Activated CD4-positive, alpha-beta T cell treated with anti-CD3 and anti-CD28 coated beads, Interleukin-2, amount 10 ng/mL, durations not matched to agents 7 days and 5 days (primary cell): ENCODE data around the gene MACF1. TPM values are rescaled to one million over a fixed set of nuclear protein-coding genes. Genes with fewer than 3 reads are reported as not detected.

Experiments used
- CTCF ChIA-PET: fragments of 350-600 bp; sonication (Branson Sonifier 250); formaldehyde crosslinking; loops from one replicate; lab custom pipeline; 2021; ENCODE audit warnings: antibody characterized with exemption; lab: Charles Lee
- POLR2A ChIA-PET: fragments of 350-600 bp; sonication (Branson Sonifier 250); formaldehyde crosslinking; loops from one replicate; lab custom pipeline; 2021; ENCODE audit warnings: antibody characterized with exemption; lab: Charles Lee
- DNase-seq: peaks from one replicate; pipeline ENCODE4 v3.0.0-alpha.2; 2020
- H3K27ac Mint-ChIP-seq: one replicate; pipeline ENCODE4 v1.8.0; 2021; ENCODE audit warnings: mild to moderate bottlenecking, moderate library complexity, mixed read lengths
- H3K27me3 Mint-ChIP-seq: one replicate; pipeline ENCODE4 v1.8.0; 2021; ENCODE audit warnings: mixed read lengths
- H3K36me3 Mint-ChIP-seq: one replicate; pipeline ENCODE4 v1.8.0; 2021; ENCODE audit warnings: low read depth, mixed read lengths
- H3K4me1 Mint-ChIP-seq: one replicate; pipeline ENCODE4 v1.8.0; 2021; ENCODE audit warnings: mixed read lengths
- H3K4me3 Mint-ChIP-seq: one replicate; pipeline ENCODE4 v1.8.0; 2021; ENCODE audit warnings: mild to moderate bottlenecking, moderate library complexity, mixed read lengths
- H3K9me3 Mint-ChIP-seq: one replicate; pipeline ENCODE4 v1.8.0; 2021; ENCODE audit warnings: mixed read lengths
- total RNA-seq, 2 experiments: library from RNA; stranded (reverse); gene quantifications; one replicate each; pipeline ENCODE4 v1.2.3, GENCODE V29; 2021

Gene MACF1
- total RNA-seq, 2 experiments from 2014 or later, result 375 to 395 TPM

- no peaks in the 10 kb centered on the region for H3K4me1 Mint-ChIP-seq
- ChIA-PET CTCF (interaction anchor here (0.6 to 2.6 kb wide), 6 partner anchors 8 to 668 kb away, joined by 3 to 13 read pairs (median 5); no protein-coding TSS in a partner anchor), POLR2A (no interaction called here)
- H3K9me3 Mint-ChIP-seq, result no peaks in the 10 kb centered on the region
- no peak overlapping the region for H3K27ac Mint-ChIP-seq
- no peaks in the 10 kb centered on the region for H3K36me3 Mint-ChIP-seq
- no peak for DNase-seq
- H3K4me3 Mint-ChIP-seq, result no peak overlapping the region
- H3K27me3 Mint-ChIP-seq, result no peaks in the 10 kb centered on the region
Measured at GRCh38 chr1:39168301-39169080, 36.0 kb upstream of the MACF1 start.

- no peak overlapping the region for H3K4me3 Mint-ChIP-seq
- no peak for DNase-seq
- H3K4me1 Mint-ChIP-seq, result no peaks in the 10 kb centered on the region
Measured at GRCh38 chr1:39170731-39171667, 33.5 kb upstream of the MACF1 start.

DNA sequence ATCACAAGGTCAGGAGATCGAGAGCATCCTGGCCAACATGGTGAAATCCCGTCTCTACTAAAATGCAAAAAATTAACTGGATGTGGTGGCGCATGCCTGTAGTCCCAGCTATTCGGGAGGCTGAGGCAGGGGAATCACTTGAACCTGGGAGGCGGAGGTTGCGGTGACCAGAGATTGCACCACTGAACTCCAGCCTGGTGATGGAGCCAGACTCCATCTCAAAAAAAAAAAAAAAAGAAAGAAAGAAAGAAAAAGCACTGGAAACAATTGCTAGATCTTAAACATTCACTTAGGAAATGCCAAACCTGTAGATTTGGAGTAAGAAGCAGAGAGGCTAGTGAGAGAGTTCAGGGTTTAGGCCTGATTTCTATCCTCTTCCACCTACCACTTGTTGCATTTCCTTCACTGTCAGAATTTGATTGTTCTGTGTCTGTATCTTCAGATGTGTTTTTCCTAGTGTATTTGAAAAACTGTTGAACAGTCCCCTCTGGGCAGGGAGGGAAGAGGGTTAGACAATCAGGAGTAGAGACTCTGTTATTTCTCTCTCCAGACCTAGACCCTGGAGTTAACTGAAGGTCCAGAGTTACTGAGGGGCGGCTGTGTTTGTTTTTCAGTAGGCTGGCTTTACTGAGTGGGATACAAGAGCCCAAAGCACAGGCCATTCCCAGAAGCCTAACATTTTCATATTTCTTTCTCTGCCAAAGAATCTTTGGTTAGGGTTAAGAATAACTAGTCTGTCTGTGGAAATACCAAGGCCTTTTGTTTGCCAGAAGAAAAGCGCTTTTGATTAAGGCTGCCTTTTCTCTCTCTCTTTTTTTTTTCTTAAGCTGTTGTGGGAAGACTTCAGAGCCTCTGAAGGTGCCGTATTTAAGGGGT, 31.1 kb upstream of the MACF1 start:
- ChIA-PET CTCF (interaction anchor here (0.6 kb wide), 1 partner anchor 215 kb away, joined by 3 read pairs; no protein-coding TSS in a partner anchor), POLR2A (no interaction called here)
- no peak for DNase-seq
- H3K4me1 Mint-ChIP-seq, result no peaks in the 10 kb centered on the region
- H3K4me3 Mint-ChIP-seq, result no peak overlapping the region
- H3K9me3 Mint-ChIP-seq, result no peaks in the 10 kb centered on the region
- H3K36me3 Mint-ChIP-seq, result no peaks in the 10 kb centered on the region
- no peaks in the 10 kb centered on the region for H3K27me3 Mint-ChIP-seq
- H3K27ac Mint-ChIP-seq, result no peak overlapping the region

More at GRCh38 chr1:39170731-39171667, 33.5 kb upstream of the MACF1 start:
- CTCF ChIA-PET, result no interaction called here
- Mint-ChIP-seq H3K36me3 (no peaks in the 10 kb centered on the region), H3K9me3 (no peaks in the 10 kb centered on the region), H3K27ac (no peak overlapping the region), H3K27me3 (no peaks in the 10 kb centered on the region)
- POLR2A ChIA-PET, result no interaction called here

DNA sequence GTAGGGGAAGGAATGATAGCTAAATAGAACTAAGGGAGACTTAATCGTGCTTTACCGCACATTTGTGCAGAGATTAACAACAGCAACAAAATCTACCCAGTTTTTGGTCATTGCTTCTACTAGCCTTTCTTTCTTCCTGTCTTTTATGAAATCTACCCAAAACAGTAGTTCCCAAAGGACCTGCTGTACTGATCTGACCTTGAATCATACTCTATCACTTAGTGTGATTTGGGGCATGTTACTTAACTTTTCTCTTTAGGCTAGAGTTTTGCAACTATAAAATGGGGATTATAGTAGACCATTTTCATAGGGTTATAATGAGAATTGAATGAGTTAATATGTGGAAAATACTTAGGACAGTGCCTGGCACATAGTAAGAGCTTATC, 30.5 kb upstream of the MACF1 start:
- ChIA-PET CTCF (interaction anchor here (0.7 kb wide), 1 partner anchor 14 kb away, joined by 3 read pairs; no protein-coding TSS in a partner anchor), POLR2A (no interaction called here)
- no peak overlapping the region for H3K27ac Mint-ChIP-seq
- H3K9me3 Mint-ChIP-seq, result no peaks in the 10 kb centered on the region
- H3K4me3 Mint-ChIP-seq, result no peak overlapping the region
- no peaks in the 10 kb centered on the region for H3K4me1 Mint-ChIP-seq
- H3K27me3 Mint-ChIP-seq, result no peaks in the 10 kb centered on the region
- DNase-seq, result no peak
- H3K36me3 Mint-ChIP-seq, result no peaks in the 10 kb centered on the region

GRCh38 chr1:39174390-39175081, 30.0 kb upstream of the MACF1 start:
- H3K27ac Mint-ChIP-seq, result no peak overlapping the region
- no peaks in the 10 kb centered on the region for H3K9me3 Mint-ChIP-seq
- CTCF ChIA-PET, result interaction anchor here (0.7 kb wide), 1 partner anchor 14 kb away, joined by 3 read pairs; no protein-coding TSS in a partner anchor
- no peak for DNase-seq
- no peaks in the 10 kb centered on the region for H3K36me3 Mint-ChIP-seq
- H3K4me1 Mint-ChIP-seq, result no peaks in the 10 kb centered on the region
- no peaks in the 10 kb centered on the region for H3K27me3 Mint-ChIP-seq
- POLR2A ChIA-PET, result no interaction called here
- no peak overlapping the region for H3K4me3 Mint-ChIP-seq

DNA sequence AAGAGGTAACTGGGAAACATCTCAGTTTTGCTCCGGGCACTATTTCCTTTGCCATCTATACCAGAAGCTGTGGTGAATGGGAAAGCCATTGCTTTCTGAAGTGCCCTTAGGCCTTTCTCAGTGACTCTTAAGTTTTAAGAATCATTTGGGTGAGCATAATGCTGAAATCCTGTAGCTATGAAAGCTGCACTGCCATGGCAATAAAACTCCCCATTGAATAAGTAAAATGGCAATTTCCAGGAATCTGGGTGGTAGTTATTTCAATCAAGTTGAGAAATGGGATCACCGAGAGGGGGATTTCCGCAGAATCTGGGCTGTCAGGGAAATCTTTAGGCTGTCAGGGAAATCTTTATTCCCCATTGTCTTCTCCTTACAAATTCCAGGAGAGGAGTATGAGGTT, 26.8 kb upstream of the MACF1 start:
- DNase-seq, result no peak
- CTCF ChIA-PET, result interaction anchor here (2.1 kb wide), 1 partner anchor 11 kb away, joined by 9 read pairs; no protein-coding TSS in a partner anchor

GRCh38 chr1:39178541-39179431, 25.7 kb upstream of the MACF1 start:
- Mint-ChIP-seq H3K4me1 (peaks cover 9% of the 10 kb centered on the region), H3K27ac (no peak overlapping the region), H3K9me3 (no peaks in the 10 kb centered on the region), H3K27me3 (no peaks in the 10 kb centered on the region), H3K4me3 (no peak overlapping the region), H3K36me3 (no peaks in the 10 kb centered on the region)
- POLR2A ChIA-PET, result no interaction called here
- no peak for DNase-seq
- CTCF ChIA-PET, result interaction anchor here (0.8 to 1.4 kb wide), 3 partner anchors 13 to 80 kb away, joined by 3 to 5 read pairs (median 3); no protein-coding TSS in a partner anchor

More for the DNA sequence above, 26.8 kb upstream of the MACF1 start:
- no peaks in the 10 kb centered on the region for H3K4me1 Mint-ChIP-seq
- no peak overlapping the region for H3K4me3 Mint-ChIP-seq
- no peaks in the 10 kb centered on the region for H3K9me3 Mint-ChIP-seq
- no peaks in the 10 kb centered on the region for H3K27me3 Mint-ChIP-seq
- no peak overlapping the region for H3K27ac Mint-ChIP-seq
- no peaks in the 10 kb centered on the region for H3K36me3 Mint-ChIP-seq
- POLR2A ChIA-PET, result no interaction called here

DNA sequence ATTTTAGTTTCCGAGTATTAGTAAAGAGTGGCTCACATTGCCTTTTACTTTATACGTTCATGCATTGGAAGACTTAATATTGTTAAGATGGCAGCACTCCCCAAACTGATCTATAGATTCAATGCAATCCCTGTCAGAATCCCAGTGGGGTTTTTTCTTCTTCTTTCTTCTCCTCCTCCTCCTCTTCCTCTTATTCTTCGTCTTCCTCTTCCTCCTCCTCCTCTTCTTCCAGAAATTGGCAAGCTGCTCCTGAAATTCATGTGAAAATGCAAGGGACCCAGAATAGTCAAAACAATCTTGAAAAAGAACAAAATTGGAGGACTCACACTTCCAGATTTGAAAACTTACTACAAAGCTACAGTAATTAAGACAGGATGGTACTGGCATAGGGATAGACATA, 23.2 kb upstream of the MACF1 start:
- peaks cover 33% of the 10 kb centered on the region for H3K4me1 Mint-ChIP-seq
- no peaks in the 10 kb centered on the region for H3K36me3 Mint-ChIP-seq
- ChIA-PET POLR2A (interaction anchor here (0.6 kb wide), 1 partner anchor 155 kb away, joined by 3 read pairs; the partner anchor contains the start of gene NDUFS5), CTCF (interaction anchor here (0.6 kb wide), 1 partner anchor 758 kb away, joined by 5 read pairs; no protein-coding TSS in a partner anchor)
- H3K4me3 Mint-ChIP-seq, result no peak overlapping the region
- H3K27ac Mint-ChIP-seq, result no peak overlapping the region
- no peaks in the 10 kb centered on the region for H3K27me3 Mint-ChIP-seq
- no peak for DNase-seq
- no peaks in the 10 kb centered on the region for H3K9me3 Mint-ChIP-seq

GRCh38 chr1:39182804-39183203, 21.7 kb upstream of the MACF1 start:
- H3K27ac Mint-ChIP-seq, result no peak overlapping the region

GRCh38 chr1:39183503-39184353, 20.8 kb upstream of the MACF1 start:
- Mint-ChIP-seq H3K36me3 (no peaks in the 10 kb centered on the region), H3K4me1 (peaks cover 47% of the 10 kb centered on the region), H3K4me3 (no peak overlapping the region), H3K27ac (peak overlapping the region; percentile 82), H3K27me3 (no peaks in the 10 kb centered on the region), H3K9me3 (no peaks in the 10 kb centered on the region)
- DNase-seq, result peak; percentile 89
- ChIA-PET CTCF (interaction anchor here (0.6 to 3.2 kb wide), 23 partner anchors 9 to 360 kb away, joined by 3 to 33 read pairs (median 4); partner anchors contain the start of gene MACF1), POLR2A (interaction anchor here (0.7 to 1.1 kb wide), 2 partner anchors 22 to 37 kb away, joined by 3 to 4 read pairs; no protein-coding TSS in a partner anchor)

More at GRCh38 chr1:39182804-39183203, 21.7 kb upstream of the MACF1 start:
- Mint-ChIP-seq H3K9me3 (no peaks in the 10 kb centered on the region), H3K27me3 (no peaks in the 10 kb centered on the region), H3K4me3 (no peak overlapping the region), H3K36me3 (no peaks in the 10 kb centered on the region), H3K4me1 (peaks cover 43% of the 10 kb centered on the region)
- ChIA-PET POLR2A (no interaction called here), CTCF (interaction anchor here (1.0 to 3.2 kb wide), 3 partner anchors 10 to 78 kb away, joined by 3 to 33 read pairs (median 16); partner anchors contain the start of gene MACF1)
- no peak for DNase-seq
